Loucy (cell line): ENCODE results near the gene TET1.

Source experiments
- CTCF ChIP-seq: fragments of 200-600 bp; sonication (generic); conservative IDR thresholded peaks from 2 replicates; pipeline ENCODE4 v1.5.1; 2014; ENCODE audit warnings: mild to moderate bottlenecking, antibody characterized with exemption, low read length
- EZH2phosphoT487 ChIP-seq: fragments of 200-600 bp; IDR thresholded peaks from 2 replicates; pipeline ENCODE4 v1.6.1; 2018; ENCODE audit warnings: antibody characterized with exemption, mild to moderate bottlenecking, moderate library complexity, borderline replicate concordance

GRCh38 chr10:68666280-68666760 lies 106.2 kb downstream of the TET1 start:
- no peak for TF ChIP-seq CTCF
- no peak for TF ChIP-seq EZH2phosphoT487
